ENCODE results near the gene DNAAF3.

DNAAF3 gene

GRCh38 chr19:55117663-55118391 lies 48.6 kb downstream of the DNAAF3 start:
- TF ChIP-seq CTCF (IDR thresholded peaks at IDR 0.05; ENCODE audit: low read depth, low read length) (no peak), EZH2phosphoT487 (IDR thresholded peaks at IDR 0.05; ENCODE audit: low read depth) (no peak)
- Histone ChIP-seq H3K27ac (ENCODE audit: low read length) (0 out of 2 replicates have a peak overlapping the region, but pooled peaks have one; percentile 0), H3K9ac (ENCODE audit: low read length) (peak overlapping the region; percentile 77), H2AFZ (ENCODE audit: low read depth, low read length) (peak overlapping the region; percentile 73), H3K27me3 (ENCODE audit: low read depth, low read length) (no peaks in the 10 kb centered on the region), H4K20me1 (ENCODE audit: insufficient read depth, low read length) (peaks cover 39% of the 10 kb centered on the region), H3K4me1 (ENCODE audit: low read length) (peaks cover 29% of the 10 kb centered on the region), H3K36me3 (replicated peaks; ENCODE audit: low read depth, low read length) (no peaks in the 10 kb centered on the region), H3K79me2 (ENCODE audit: low read length) (peaks cover 50% of the 10 kb centered on the region), H3K4me2 (ENCODE audit: low read length) (peak overlapping the region; percentile 93), H3K4me3 (ENCODE audit: low read length) (peak overlapping the region; percentile 80), H3K9me3 (ENCODE audit: insufficient read depth, low read length) (no peaks in the 10 kb centered on the region)

GRCh38 chr19:55116859-55117662 lies 49.4 kb downstream of the DNAAF3 start, which contains the start of gene PPP1R12C:
Gene PPP1R12C, minus strand, starts transcription at chr19:55117637. Its CDS starts 94 bp downstream, at chr19:55117543.
- no peak for TF ChIP-seq EZH2phosphoT487 (IDR thresholded peaks at IDR 0.05; ENCODE audit: low read depth)
- no peak for TF ChIP-seq CTCF (IDR thresholded peaks at IDR 0.05; ENCODE audit: low read depth, low read length)
- Histone ChIP-seq H3K4me1 (ENCODE audit: low read length) (peaks cover 29% of the 10 kb centered on the region), H3K4me3 (ENCODE audit: low read length) (peak within 1 kb of the TSS; percentile 94), H3K9me3 (ENCODE audit: insufficient read depth, low read length) (no peaks in the 10 kb centered on the region), H4K20me1 (ENCODE audit: insufficient read depth, low read length) (peaks cover 45% of the 10 kb centered on the region), H3K79me2 (ENCODE audit: low read length) (peaks cover 57% of the 10 kb centered on the region), H3K36me3 (replicated peaks; ENCODE audit: low read depth, low read length) (no peaks in the 10 kb centered on the region), H3K4me2 (ENCODE audit: low read length) (peak within 1 kb of the TSS; percentile 93), H2AFZ (ENCODE audit: low read depth, low read length) (peak within 1 kb of the TSS; percentile 73), H3K9ac (ENCODE audit: low read length) (peak within 1 kb of the TSS; percentile 89), H3K27ac (ENCODE audit: low read length) (peak within 1 kb of the TSS; percentile 31), H3K27me3 (ENCODE audit: low read depth, low read length) (no peaks in the 10 kb centered on the region)

- no peaks in the 10 kb centered on the region for H3K27me3 ChIP-seq (ENCODE audit: low read depth, low read length)
- H3K36me3 ChIP-seq (replicated peaks; ENCODE audit: low read depth, low read length) = no peaks in the 10 kb centered on the region
- H3K9me3 ChIP-seq (ENCODE audit: insufficient read depth, low read length) = no peaks in the 10 kb centered on the region
- H3K9ac ChIP-seq (ENCODE audit: low read length) = peak overlapping the region; percentile 89
- TF ChIP-seq CTCF (IDR thresholded peaks at IDR 0.05; ENCODE audit: low read depth, low read length) (no peak), EZH2phosphoT487 (IDR thresholded peaks at IDR 0.05; ENCODE audit: low read depth) (no peak)
- peaks cover 27% of the 10 kb centered on the region for H3K4me1 ChIP-seq (ENCODE audit: low read length)
- H3K4me3 ChIP-seq (ENCODE audit: low read length) = peak overlapping the region; percentile 94
- peak overlapping the region; percentile 91 for H3K4me2 ChIP-seq (ENCODE audit: low read length)
- peak overlapping the region; percentile 31 for H3K27ac ChIP-seq (ENCODE audit: low read length)
- H2AFZ ChIP-seq (ENCODE audit: low read depth, low read length) = no peak overlapping the region
- H3K79me2 ChIP-seq (ENCODE audit: low read length) = peaks cover 61% of the 10 kb centered on the region
- H4K20me1 ChIP-seq (ENCODE audit: insufficient read depth, low read length) = peaks cover 51% of the 10 kb centered on the region
Observed at GRCh38 chr19:55116232-55116858, 50.1 kb downstream of the DNAAF3 start.
